Progenitor cell of endocrine pancreas (in vitro differentiated cells): ENCODE data around the gene ORMDL3. TPM values are rescaled to one million over a fixed set of nuclear protein-coding genes. Genes with fewer than 3 reads are reported as not detected.

Experiments used
- DNase-seq: peaks from one replicate; pipeline ENCODE4 v3.0.0; 2021; ENCODE audit warnings: low spot score; ENCODE audit not compliant: unreplicated experiment
- H3K27ac Mint-ChIP-seq: 2 replicates; pipeline ENCODE4 v1.8.0; 2021; ENCODE audit warnings: mild to moderate bottlenecking, moderate library complexity, mixed read lengths
- H3K27me3 Mint-ChIP-seq: 2 replicates; pipeline ENCODE4 v1.8.0; 2021; ENCODE audit warnings: mixed read lengths
- H3K36me3 Mint-ChIP-seq: 2 replicates; pipeline ENCODE4 v1.8.0; 2022; ENCODE audit warnings: mixed read lengths; ENCODE audit not compliant: insufficient read depth
- H3K4me1 Mint-ChIP-seq: 2 replicates; pipeline ENCODE4 v1.8.0; 2021; ENCODE audit warnings: low read depth, mixed read lengths
- H3K4me3 Mint-ChIP-seq: 2 replicates; pipeline ENCODE4 v1.8.0; 2021; ENCODE audit warnings: low read depth, mild to moderate bottlenecking, moderate library complexity, mixed read lengths
- H3K9me3 Mint-ChIP-seq: 2 replicates; pipeline ENCODE4 v1.8.0; 2021; ENCODE audit warnings: low read depth, mixed read lengths
- total RNA-seq: library from RNA; stranded (reverse); gene quantifications from 2 replicates; pipeline ENCODE4 v1.2.1, GENCODE V29; 2021
- TF ChIP-seq, protein P1 (sequence below): fragments of 200-600 bp; sonication (generic); IDR thresholded peaks from one replicate; pipeline ENCODE4 v1.5.0; 2021; ENCODE audit warnings: antibody characterized with exemption, mild to moderate bottlenecking; ENCODE audit not compliant: unreplicated experiment

ORMDL3 gene
- total RNA-seq, 1 donor from 2014 or later, result 87.6 TPM

DNA sequence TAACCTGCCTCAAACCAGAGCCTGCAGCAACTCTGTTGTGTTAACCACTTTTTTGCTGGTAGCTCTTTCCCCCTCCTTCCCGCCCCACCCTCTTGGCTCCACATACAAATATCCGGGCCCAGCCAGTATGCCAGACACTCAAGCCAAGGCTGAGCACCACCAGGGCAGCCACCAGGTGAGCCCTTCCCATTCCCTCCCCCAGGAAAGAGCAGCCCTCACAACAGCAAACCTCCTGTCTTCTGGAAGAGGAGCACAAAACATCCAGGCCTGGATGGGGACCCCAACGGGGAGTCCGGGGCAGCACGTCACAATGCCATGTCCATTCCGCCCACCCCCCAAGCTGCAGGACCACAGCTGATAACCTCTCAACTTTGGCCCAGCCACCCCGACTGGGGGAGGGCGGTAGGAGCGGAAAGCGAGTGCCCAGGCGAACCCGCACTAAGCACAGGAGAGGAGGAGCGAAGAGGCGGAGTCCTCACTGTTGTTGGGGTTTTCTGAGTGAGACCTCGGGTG is 757 bp downstream of the ORMDL3 start:
- peaks cover 38% of the 10 kb centered on the region for H3K4me1 Mint-ChIP-seq
- no peaks in the 10 kb centered on the region for H3K9me3 Mint-ChIP-seq
- peak overlapping the region; percentile 80 for H3K4me3 Mint-ChIP-seq
- H3K36me3 Mint-ChIP-seq, result peaks cover 4% of the 10 kb centered on the region
- peak; percentile 32 for DNase-seq
- TF ChIP-seq, protein P1, sequence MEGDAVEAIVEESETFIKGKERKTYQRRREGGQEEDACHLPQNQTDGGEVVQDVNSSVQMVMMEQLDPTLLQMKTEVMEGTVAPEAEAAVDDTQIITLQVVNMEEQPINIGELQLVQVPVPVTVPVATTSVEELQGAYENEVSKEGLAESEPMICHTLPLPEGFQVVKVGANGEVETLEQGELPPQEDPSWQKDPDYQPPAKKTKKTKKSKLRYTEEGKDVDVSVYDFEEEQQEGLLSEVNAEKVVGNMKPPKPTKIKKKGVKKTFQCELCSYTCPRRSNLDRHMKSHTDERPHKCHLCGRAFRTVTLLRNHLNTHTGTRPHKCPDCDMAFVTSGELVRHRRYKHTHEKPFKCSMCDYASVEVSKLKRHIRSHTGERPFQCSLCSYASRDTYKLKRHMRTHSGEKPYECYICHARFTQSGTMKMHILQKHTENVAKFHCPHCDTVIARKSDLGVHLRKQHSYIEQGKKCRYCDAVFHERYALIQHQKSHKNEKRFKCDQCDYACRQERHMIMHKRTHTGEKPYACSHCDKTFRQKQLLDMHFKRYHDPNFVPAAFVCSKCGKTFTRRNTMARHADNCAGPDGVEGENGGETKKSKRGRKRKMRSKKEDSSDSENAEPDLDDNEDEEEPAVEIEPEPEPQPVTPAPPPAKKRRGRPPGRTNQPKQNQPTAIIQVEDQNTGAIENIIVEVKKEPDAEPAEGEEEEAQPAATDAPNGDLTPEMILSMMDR, result no peak
- no peaks in the 10 kb centered on the region for H3K27me3 Mint-ChIP-seq
- H3K27ac Mint-ChIP-seq, result peak overlapping the region; percentile 91

DNA sequence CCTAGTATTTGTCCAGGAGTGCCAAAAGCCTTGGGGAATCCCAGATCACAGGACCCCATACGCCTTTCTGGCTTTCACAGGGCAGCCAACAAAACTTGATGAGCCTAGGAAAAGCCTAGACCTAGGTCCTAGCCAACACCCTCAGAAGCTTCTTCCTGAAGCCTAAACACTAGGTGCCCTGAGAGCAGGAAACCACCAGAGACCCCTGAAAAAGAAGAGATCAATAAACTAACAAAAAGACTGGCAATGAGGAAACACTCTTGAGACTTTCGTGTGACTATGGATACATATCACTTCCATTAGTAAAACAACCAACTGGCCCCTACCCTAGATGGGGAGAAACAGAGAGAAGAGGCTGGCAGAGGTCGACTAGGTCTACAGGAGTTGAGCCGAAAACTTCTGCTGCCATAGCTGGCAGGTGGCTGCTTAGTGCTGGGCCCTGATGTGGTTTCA is 1.2 kb downstream of the ORMDL3 start:
- no peaks in the 10 kb centered on the region for H3K27me3 Mint-ChIP-seq
- no peak for DNase-seq
- H3K36me3 Mint-ChIP-seq, result peaks cover 4% of the 10 kb centered on the region
- peak overlapping the region; percentile 80 for H3K4me3 Mint-ChIP-seq
- no peaks in the 10 kb centered on the region for H3K9me3 Mint-ChIP-seq
- peaks cover 38% of the 10 kb centered on the region for H3K4me1 Mint-ChIP-seq
- TF ChIP-seq, protein P1, result no peak
- peak overlapping the region; percentile 91 for H3K27ac Mint-ChIP-seq

DNA sequence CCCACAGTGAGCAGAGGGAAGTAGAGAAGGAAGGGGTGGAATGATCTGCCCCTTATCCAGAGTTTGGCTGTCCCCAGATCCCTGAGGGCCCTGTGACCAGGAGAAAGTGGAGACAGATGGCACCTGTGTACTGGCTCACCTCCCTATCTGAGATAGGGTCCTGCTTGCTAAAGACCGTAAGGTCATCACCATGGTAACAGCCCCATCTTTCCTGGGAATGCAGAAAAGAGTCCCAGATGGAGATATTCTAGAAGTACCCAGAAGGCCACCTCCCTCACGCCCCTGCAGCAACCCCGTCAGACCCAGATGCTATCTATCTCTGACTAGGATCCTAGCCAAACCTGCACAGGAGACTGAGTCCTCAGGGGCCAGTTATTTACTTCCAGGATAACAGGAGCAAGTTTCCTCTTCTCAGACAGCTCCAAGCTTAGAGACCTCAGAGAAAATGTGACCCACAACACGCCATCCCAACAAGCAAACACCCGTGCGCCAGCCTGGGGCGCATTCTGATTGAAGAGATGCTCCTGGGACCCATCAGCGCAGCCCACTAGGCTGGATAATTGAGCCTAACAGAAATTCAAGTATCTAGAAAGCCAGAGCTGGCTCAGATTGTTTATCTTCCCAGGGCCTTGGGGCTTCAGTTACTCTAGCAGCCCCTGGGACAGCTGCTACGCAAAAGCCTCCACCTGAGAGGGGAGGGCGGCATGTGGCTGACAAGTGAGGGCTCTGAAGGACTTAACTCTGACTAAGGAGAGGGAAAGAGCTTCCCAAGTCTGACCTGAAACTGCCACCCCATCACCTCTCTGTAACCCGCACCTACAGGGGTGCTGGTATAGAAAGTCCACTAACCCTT is 1.9 kb downstream of the ORMDL3 start:
- Mint-ChIP-seq H3K4me3 (peak overlapping the region; percentile 80), H3K27ac (peak overlapping the region; percentile 91), H3K9me3 (no peaks in the 10 kb centered on the region), H3K27me3 (no peaks in the 10 kb centered on the region), H3K4me1 (peaks cover 38% of the 10 kb centered on the region), H3K36me3 (peaks cover 4% of the 10 kb centered on the region)
- no peak for DNase-seq
- TF ChIP-seq, protein P1, result no peak

DNA sequence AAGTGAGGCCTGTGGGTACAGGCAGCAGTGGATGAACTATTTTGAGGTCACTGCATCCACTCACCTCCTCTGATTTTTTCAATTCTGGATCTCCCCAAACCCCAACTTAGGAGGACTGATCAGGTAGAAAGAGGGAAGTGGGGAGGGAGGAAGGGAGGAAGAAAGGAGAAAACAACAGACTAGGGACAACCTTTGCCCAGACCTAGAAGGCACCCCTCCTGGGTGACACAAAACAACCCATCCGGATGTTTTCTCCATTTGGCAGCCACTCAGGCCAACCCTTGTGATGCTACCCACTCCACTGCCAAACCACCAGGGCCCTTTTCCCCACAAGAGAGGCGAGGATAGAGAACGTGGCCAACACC is 2.7 kb downstream of the ORMDL3 start:
- TF ChIP-seq, protein P1, result no peak
- H3K27me3 Mint-ChIP-seq, result no peaks in the 10 kb centered on the region
- no peaks in the 10 kb centered on the region for H3K9me3 Mint-ChIP-seq
- no peak for DNase-seq
- peaks cover 4% of the 10 kb centered on the region for H3K36me3 Mint-ChIP-seq
- H3K27ac Mint-ChIP-seq, result peak overlapping the region; percentile 82
- peak overlapping the region; percentile 43 for H3K4me3 Mint-ChIP-seq
- H3K4me1 Mint-ChIP-seq, result peaks cover 38% of the 10 kb centered on the region

DNA sequence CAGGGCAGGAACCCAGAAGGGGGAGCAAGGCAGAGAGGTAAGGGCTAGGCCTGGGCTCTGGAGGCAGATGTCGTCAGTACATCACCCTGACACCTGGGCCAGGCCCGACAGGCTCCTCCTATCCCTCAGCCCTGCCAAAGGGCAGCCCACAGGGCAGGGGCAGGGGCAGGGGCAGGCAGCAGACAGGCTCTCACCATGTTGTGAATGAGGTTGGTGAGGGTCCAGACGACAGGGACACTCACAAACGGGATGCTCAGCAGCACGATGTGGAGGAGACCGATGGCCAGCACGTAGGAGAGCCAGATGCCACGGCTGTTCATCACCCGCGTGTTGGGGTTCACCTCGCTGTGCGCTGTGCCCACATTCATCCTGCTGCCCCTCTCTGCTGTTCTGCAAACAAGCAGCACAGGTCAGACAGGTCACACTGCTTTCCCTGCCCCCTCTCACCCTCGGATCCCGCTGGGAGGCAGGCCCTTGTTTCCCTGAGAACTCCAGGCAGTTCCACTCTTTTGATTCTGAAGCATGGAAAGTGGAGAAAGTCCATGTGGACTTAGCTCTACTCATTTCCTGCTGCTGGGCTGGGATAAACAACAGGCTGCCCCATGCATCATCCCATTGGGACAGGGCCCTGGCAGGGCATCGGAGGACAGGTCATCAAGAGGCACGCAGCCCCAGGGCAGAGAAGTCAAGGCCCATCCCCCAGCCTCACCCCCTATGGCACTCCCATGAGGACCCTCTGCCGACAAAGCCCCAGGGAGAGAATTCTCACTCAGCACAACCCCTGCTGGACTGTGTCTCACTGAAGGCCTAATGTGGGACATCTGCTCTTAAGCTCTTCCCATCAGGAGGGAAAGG is 3.3 kb downstream of the ORMDL3 start:
- no peak for DNase-seq

More for the DNA sequence above, 3.3 kb downstream of the ORMDL3 start:
- H3K4me3 Mint-ChIP-seq, result peak overlapping the region; percentile 43
- peaks cover 38% of the 10 kb centered on the region for H3K4me1 Mint-ChIP-seq
- TF ChIP-seq, protein P1, result peak; percentile 35
- H3K36me3 Mint-ChIP-seq, result peaks cover 6% of the 10 kb centered on the region
- no peaks in the 10 kb centered on the region for H3K27me3 Mint-ChIP-seq
- H3K27ac Mint-ChIP-seq, result peak overlapping the region; percentile 82
- H3K9me3 Mint-ChIP-seq, result no peaks in the 10 kb centered on the region
